Central memory CD8-positive, alpha-beta T cell (primary cell): ENCODE data around the gene BEAN1.

Experiments
- ATAC-seq: fragments of 150-1000 bp; cut with Tn5 transposase; replicated peaks from 2 replicates; pipeline ENCODE4 v1.10.0; 2022; ENCODE audit warnings: mild to moderate bottlenecking, moderate FRiP score, moderate number of reproducible peaks; ENCODE audit not compliant: poor library complexity, severe bottlenecking; ENCODE audit errors: extremely low read depth
- DNase-seq, 2 donors: peaks; one replicate each; pipeline ENCODE4 v3.0.0; 2021; ENCODE audit warnings: low spot score in 2 of 2
- H3K27ac Mint-ChIP-seq: one replicate; pipeline ENCODE4 v1.8.0; 2022; ENCODE audit warnings: low read depth, mild to moderate bottlenecking, moderate library complexity, mixed read lengths
- H3K27me3 Mint-ChIP-seq: one replicate; pipeline ENCODE4 v1.8.0; 2022; ENCODE audit warnings: mixed read lengths
- H3K36me3 Mint-ChIP-seq: one replicate; pipeline ENCODE4 v1.8.0; 2022; ENCODE audit warnings: mild to moderate bottlenecking, moderate library complexity, mixed read lengths; ENCODE audit not compliant: insufficient read depth
- H3K4me1 Mint-ChIP-seq: one replicate; pipeline ENCODE4 v1.8.0; 2022; ENCODE audit warnings: mixed read lengths
- H3K4me3 Mint-ChIP-seq: one replicate; pipeline ENCODE4 v1.8.0; 2022; ENCODE audit warnings: mild to moderate bottlenecking, moderate library complexity, mixed read lengths
- H3K9me3 Mint-ChIP-seq: one replicate; pipeline ENCODE4 v1.8.0; 2022; ENCODE audit warnings: mixed read lengths

The BEAN1 gene

GRCh38 chr16:66528294-66528693, 101.2 kb downstream of the BEAN1 start:
- DNase-seq, result no peak
- peaks cover 35% of the 10 kb centered on the region for H3K4me1 Mint-ChIP-seq
- H3K27me3 Mint-ChIP-seq, result no peaks in the 10 kb centered on the region
- peaks cover 9% of the 10 kb centered on the region for H3K36me3 Mint-ChIP-seq
- H3K4me3 Mint-ChIP-seq, result no peak overlapping the region
- no peak overlapping the region for H3K27ac Mint-ChIP-seq
- ATAC-seq, result no peak
- H3K9me3 Mint-ChIP-seq, result no peaks in the 10 kb centered on the region

- Mint-ChIP-seq H3K4me3 (no peak overlapping the region), H3K9me3 (no peaks in the 10 kb centered on the region), H3K27ac (no peak overlapping the region), H3K4me1 (peaks cover 26% of the 10 kb centered on the region), H3K27me3 (no peaks in the 10 kb centered on the region), H3K36me3 (peaks cover 3% of the 10 kb centered on the region)
- no peak for DNase-seq
- ATAC-seq, result no peak
Observed at GRCh38 chr16:66529475-66529874, 102.4 kb downstream of the BEAN1 start.
